NCI-H1092 (cell line): ENCODE measurements around the gene TMEM106C.
A peak's percentile ranks its signal among the peaks of the same experiment; 100 is the strongest.

Source experiments
- DNase-seq: peaks from one replicate; lab custom pipeline; 2025; lab: John Stamatoyannopoulos, UW

Gene TMEM106C, protein sequence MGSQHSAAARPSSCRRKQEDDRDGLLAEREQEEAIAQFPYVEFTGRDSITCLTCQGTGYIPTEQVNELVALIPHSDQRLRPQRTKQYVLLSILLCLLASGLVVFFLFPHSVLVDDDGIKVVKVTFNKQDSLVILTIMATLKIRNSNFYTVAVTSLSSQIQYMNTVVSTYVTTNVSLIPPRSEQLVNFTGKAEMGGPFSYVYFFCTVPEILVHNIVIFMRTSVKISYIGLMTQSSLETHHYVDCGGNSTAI

DNA sequence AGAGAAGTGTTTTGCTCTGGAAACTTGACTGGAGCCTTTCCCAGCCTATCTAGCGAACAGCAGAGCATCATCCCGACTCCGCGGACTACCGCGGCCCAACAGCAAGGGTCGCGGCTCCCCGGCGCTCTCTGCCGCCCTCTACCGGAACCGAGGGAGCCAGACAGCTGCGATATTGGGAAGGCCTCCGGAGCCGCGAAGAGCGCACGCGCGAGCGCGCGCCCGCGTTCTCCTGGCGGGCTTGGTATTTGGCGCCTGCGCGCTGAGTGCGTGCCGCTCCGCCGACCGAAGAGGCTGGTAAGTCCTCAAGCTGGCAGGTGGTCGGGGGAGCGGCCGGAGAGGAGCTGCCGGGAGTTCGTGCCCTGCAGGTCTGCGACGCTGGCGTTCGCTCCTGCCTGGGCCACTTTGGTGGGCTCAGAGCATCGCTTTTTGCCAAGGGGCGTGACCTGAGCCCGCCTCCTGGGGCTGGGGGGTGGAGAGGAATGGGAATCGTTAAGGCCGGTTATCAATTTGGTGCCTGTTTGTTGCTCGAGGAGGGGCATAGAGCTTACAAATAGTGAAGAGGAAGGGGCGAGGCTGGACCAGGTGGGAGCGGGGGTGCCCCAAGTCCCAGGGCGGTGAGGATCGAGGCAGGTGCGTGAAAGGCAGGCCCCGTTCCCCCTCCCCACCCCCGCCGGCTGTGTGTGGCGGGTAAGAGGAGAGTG lies at the start of gene TMEM106C:
Gene TMEM106C, plus strand, starts transcription at position 257 of the 701 bp plus-strand sequence. CDS start 641 bp downstream, outside the sequence.
- peak; percentile 98 for DNase-seq

- DNase-seq: no peak
These were observed 42.5 kb upstream of the TMEM106C start for GRCh38 chr12:47920913-47921312.

DNA sequence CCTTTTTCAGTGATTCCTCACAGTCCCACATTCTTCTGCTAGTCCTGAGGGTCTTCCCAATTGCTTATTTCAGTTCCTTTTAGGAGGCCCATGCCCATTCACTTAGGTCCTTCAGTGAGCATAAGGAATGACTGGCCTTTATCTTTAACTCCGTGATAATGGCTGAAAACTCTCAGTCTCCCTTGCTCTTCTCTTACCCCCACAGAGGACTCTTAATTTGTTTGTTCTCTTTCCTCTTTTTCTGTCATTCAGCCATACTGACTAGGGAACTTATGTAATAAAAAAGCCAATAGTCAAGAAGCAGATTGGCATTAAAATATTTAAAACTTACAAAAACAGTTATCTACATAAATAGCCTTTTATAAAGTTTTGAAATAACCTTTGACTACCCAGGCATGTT lies 41.5 kb upstream of the TMEM106C start:
- DNase-seq: no peak

DNA sequence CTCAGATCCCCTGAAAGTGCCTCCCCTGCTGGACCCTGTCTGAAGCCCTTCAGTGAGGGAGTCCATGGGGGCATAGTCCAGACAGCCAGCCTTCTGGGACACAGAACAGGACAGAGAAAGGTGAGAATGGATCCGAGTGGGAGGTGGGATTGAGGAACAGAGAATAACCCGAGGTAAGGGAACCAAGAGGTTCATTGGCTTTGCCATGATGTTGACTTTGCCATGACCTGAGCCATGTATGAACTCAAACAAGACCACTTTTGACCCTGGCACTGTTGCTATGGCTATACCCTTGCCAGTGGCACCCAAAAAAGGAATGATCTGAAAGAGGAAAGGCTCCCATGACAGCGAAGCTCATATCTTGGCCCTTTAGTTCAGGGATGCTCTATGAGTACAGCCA lies 36.0 kb upstream of the TMEM106C start:
- DNase-seq: no peak

- no peak for DNase-seq
These were observed 32.8 kb upstream of the TMEM106C start for GRCh38 chr12:47930634-47931033.

GRCh38 chr12:47931187-47931586 lies 32.2 kb upstream of the TMEM106C start:
- DNase-seq: no peak

GRCh38 chr12:47935184-47935583 lies 28.2 kb upstream of the TMEM106C start:
- no peak for DNase-seq

DNA sequence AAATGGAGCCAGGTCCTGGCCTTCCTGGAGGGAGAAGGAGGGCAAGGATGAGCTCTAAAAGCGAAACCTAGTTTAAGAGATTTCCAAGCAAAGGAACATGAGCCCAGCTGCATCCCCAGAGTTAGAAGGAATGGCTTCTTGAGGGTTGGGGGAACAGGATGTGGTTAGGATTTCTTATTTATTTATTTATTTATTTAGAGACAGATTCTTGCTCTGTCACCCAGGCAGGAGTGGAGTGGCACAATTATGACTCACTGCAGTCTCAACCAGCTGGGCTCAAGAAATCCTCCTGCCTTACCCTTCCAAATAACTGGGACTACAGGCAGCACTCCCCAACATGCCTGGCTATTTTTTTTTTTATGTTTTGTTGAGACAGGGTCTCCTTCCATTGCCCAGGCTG lies 25.3 kb upstream of the TMEM106C start:
- no peak for DNase-seq

DNA sequence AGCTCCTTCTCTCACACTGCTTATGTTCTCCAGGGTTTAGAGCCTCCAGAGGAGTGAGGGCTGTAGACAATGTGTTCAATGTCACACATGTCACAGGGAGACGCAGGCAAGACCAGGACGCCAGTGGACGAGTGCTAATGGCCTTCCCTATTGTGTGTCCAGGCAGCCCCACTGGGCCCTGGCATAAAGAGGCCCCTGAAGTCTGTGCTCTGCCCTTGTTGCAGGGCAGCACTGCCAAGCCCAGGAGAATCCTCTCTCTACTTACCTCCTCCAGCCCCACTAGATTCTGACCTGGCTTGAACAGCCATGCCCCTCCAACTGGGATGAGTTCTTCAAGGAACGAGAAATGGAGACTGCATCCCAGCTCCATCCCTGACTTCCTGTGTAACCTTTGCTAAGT lies 24.8 kb upstream of the TMEM106C start:
- no peak for DNase-seq

DNA sequence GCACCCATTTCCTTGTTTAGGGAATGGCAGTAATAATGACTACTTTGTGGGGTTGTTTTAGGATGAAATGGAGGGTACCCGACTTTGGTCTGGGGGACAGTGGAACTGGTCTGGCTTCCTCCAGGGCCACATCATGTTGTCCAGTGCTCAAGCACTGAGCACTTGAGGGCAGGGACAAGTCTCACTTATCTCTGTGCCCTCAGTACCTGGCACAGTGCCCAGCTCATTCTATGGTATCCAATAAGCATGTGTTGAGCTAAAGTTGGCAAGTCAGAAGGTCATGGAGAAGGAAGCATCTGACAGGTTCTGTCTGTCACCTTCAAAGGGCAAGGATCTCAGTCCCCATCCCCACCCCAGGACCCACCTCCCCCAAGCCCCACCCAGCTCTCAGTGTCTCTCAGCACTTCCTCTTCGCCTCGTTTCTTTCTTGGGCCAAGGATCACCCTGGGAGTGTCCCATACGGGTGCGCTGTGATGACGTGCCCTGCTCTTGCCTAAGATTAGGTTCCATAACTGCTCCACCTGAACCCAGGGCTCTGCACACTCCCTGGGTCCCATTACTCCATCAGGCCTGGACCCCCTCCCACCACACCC lies 24.3 kb upstream of the TMEM106C start:
- no peak for DNase-seq

DNA sequence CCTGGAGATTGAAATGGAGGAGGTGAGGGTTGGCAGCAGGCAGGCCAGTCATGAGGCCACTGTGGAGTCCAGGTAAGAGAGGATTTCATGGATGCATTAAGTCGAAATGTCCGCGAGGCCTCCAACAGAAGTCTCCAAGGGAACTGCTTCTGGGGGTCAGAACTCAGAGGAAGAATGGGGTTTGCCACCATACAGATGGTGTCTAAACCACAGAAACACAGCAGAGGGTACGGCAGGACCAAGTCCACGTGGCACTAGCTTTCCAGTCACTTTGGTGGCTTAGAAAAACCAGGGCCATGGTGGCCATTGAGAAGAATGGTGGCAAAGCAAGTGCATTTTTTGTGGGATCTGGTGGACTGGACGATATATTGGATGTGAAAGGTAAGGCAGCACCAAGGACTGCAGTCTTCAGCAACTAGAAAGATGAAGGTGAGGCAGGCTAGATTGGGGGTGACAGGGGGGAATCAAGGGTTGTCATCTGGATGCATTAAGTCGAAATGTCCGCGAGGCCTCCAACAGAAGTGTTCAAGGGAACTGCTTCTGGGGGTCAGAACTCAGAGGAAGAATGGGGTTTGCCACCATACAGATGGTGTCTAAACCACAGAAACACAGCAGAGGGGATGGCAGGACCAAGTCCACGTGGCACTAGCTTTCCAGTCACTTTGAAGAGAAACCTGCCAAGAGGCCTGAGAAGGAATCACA lies 22.5 kb upstream of the TMEM106C start:
- DNase-seq: no peak

- DNase-seq: no peak
These were observed 22.0 kb upstream of the TMEM106C start for GRCh38 chr12:47941475-47941780.

DNA sequence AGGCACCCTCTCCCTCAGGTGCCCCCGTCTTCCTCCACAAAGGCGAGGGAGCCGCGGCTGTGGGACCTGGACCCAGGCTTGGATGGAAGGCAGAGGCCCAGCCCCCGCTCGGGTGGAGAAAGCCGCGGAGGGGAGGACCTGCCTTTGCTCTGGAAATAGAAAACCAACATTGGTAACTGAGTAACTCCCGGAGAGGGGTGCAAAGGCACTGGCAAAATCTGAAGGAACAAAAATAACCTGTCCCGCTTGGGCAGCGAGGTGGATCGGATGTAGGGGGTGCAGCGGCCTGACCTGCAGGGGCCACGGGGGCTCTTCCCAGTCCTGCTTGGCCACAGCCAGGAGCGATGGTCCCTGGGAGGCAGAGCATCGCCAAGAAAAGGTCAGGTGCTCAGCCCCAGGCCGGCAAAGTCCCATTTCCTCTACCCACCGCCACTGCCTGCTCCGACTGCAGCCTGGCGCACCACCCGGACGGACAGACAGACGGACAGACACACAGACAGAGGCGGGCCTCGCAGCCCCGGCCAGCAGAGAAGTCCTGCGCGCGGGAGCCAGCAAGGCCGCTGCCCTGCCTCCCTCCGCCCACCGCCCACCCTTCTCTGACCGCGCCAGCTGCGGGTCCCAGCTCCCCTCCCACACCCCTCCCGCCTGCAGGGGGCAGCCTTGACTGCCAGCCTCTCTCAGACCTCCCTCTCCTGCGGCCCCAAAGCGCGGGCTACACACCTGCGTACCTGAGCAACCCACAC lies 21.4 kb upstream of the TMEM106C start:
- peak; percentile 34 for DNase-seq

- no peak for DNase-seq
These were observed 20.7 kb upstream of the TMEM106C start for GRCh38 chr12:47942614-47943225.

DNA sequence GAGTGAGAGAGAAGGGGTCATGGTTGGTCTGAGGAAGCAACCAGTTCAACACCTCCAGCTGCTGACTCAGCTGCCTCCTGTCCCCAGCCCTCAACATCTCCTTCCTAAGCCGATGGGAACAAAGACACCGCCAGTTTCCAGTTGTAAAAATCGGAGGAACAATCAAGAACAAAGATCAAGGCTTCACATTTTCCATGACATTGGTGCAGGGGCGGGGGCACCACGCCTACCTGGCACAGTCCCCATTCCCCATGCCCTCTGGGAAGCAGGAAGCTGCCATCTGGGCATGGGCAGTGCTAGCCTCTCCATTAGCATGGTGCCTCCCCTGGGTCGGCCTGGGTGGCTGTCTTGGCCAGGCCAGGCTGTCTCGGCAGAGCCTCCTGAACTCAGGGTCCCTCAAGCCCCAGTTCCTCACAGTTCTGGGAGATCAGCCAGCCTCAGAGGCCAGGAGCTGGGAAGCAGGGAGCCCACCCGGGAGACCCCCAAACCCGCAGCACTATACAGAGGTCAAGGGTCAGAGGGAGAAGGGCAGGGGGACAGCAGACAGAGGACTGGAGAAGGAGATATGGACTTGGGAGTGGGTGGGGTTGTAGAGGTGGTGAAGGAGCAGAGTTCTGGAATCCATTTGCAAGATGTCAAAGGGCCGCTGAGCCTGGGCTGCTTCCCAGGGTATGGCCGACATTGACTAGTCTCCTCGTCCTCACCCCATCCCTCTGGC lies 19.6 kb upstream of the TMEM106C start:
- DNase-seq: no peak

GRCh38 chr12:47944685-47945340 lies 18.6 kb upstream of the TMEM106C start:
- DNase-seq: no peak

DNA sequence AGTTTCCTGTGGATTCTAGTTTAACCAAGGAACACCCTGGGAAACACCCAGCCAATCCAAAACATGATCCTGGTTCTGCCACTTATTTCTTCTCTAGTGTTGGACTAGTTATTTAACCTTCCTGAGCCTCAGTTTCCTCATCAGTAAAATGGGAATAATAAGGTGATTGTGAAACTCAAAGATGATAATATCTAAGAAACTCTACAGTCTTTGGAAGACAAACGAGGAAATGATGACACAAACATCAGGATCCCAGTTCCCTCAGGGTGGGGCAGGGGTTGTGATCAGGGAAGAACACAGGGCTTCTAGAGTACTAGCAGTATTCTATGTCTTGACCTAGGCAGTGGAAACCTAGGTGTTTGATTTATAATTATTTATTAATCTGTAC lies 18.1 kb upstream of the TMEM106C start:
- no peak for DNase-seq

DNA sequence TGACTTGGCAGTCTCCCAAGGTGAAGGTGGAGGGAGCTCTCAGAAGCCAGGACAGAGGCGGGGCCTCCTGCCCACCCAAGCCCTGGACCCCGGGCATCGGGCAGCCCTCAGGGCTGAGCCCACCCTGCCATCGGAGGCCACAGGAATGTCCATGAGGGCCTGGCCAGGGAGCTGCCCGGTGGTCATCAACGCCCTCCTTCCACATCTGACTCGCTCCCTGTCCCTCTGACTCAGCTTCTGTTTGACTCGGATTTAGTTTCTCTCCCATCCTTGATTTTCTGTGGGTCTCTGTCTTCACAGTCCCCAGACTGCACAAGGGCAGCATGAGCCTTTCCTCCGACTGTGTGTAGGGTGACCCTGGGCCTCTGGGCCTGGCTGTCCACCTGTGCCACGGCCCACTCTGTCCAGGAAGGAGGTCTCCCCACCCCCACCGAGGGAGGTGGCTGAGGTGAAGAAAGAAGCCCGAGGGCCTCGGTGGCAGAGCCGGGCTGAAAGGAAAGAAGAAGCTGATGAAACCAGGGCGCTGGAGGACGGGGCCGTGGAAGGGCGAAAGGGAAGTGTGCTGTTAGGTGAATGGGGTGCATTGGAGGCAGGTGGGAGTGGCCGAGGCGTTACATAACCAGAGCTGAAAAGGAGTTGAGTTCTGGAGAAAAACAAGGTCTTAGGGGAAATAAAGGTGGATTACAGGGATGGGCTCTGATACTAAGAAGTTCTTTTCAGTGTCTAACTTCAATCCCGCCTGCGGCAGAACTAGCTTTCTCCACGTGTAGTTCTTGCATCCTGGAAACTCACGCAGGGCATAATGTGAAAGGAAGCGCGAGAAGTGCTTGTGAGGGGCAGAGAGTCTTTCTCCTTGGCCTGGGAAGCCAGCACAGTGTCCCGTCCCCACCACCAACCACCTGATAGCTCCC lies 16.7 kb upstream of the TMEM106C start:
- no peak for DNase-seq

GRCh38 chr12:47947341-47947740 lies 16.1 kb upstream of the TMEM106C start:
- no peak for DNase-seq
